GM23248 (cell line): ENCODE data around the gene SMC1A.

ENCODE experiments used
- EZH2 ChIP-seq: fragments of 200-600 bp; sonication (generic); IDR thresholded peaks from 2 replicates; pipeline ENCODE4 v1.6.1; 2018; ENCODE audit warnings: antibody characterized with exemption, mild to moderate bottlenecking; ENCODE audit not compliant: insufficient read depth, poor library complexity, severe bottlenecking
- EZH2phosphoT487 ChIP-seq: fragments of 200-600 bp; sonication (generic); IDR thresholded peaks from 2 replicates; pipeline ENCODE4 v1.6.1; 2018; ENCODE audit warnings: antibody characterized with exemption, moderate library complexity, mild to moderate bottlenecking, low read depth; ENCODE audit not compliant: insufficient read depth

GRCh38 chrX:53445977-53446376, 23.5 kb upstream of the SMC1A start:
- no peak for TF ChIP-seq EZH2
- no peak for TF ChIP-seq EZH2phosphoT487
